ENCODE measurements around the gene ZNF536. TPM values are rescaled to one million over a fixed set of nuclear protein-coding genes. Genes with fewer than 3 reads are reported as not detected.
"Not testable (repeated sequence)": the region's sequence is repeated elsewhere in the genome, so short reads cannot be mapped to it uniquely, and the experiment has no call there.

ZNF536 gene
- total RNA-seq, 1 donor from 2014 or later: 4.8 TPM

DNA sequence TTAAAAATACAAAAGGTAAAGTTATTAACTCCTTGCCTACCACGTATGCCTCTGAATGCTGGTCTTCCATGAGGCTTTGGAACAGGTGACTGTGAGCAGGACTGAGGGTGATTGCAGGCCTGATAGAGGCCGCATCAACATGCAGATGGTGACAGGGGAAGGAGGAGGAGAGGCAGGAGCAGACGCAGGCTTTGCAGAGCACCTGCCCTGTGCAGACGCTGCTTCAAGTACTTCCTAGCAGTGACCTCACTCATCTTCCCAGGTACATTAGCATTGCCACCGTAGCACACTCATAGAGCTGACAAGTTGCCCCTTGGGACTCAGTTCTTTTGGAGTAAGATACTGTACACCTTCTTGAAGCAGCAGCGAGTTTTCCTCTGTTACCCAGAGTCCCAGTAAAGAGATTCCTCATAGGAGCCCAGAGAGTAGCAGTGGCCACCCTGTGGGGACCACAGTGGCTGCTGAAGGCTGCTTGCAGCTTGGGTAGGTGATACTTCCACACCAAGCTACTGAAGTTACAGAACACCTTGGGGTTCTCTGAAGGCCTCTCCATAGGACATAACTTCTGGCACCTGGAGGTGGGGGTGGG lies 56.0 kb downstream of the ZNF536 start:
- ATAC-seq (ENCODE audit: poor library complexity) (no peak), DNase-seq (no peak)
- intact Hi-C loops (cut with DNase I): no loop called here

DNA sequence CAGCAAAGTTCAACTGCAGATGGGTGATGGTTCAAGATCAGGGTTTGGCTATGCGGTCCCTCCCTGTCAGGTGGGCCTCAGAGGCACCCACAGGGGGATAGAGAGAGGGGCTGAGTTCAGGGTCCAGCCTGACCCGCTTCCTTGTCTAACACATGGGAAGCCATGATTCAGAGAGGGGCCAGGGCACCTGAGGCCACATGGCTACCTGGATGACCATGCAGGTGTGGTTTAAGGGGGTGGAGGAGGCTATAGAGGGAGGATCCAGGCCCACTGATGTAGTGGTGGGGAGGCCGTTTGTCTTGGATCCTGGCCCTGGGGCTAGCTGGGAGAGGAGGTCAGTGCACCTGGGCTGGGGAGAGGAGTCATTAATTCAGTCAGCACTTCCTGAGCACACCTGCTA lies 56.7 kb downstream of the ZNF536 start:
- intact Hi-C loops (cut with DNase I): no loop called here
- DNase-seq (no peak), ATAC-seq (ENCODE audit: poor library complexity) (no peak)

DNA sequence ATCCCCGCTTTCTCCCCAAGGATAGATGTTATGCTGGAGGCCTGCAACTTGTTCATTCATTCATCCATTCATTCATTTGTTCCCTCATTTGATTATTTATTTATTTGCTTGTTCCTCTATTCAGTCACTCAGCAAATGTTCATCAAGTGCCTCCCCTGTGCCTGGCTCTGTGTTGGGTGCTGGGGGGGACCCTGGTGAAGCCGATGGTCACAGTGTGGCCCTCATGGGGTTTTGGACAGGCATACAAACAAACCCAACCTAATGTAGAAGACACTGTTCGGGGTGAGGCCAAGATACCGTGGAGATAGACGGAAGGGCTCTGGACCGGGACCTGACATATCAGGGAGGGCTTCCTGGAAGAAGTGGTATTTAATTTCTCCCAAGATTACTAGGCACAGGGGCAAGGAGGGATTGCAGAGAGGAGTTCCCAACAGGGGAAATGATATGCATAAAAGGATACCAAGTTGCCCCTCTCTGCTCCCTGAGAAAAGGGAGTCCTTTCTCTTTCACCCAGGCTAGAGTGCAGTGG lies 58.1 kb downstream of the ZNF536 start:
- intact Hi-C loops (cut with DNase I): no loop called here

DNA sequence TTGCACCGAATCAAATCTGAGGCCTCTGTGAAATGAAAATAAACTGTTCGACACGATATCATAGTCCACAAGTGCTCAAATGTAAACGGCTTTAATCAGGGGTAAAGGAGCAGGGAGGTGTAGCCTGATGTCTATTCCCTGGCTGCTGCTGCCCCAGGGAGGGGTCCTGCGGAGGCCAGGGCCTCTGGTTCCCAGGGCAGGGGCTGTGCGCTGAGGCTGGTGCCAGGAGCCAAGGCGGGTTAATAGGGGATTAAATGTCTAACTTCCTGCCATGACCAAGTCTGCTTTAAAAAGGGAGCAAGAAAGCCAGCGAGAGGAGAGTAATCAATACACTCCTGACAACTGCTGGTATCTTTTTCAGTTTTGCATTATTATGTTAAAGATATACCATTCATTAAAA lies 59.4 kb downstream of the ZNF536 start:
- DNase-seq: no peak
- ATAC-seq (ENCODE audit: poor library complexity): no peak
- intact Hi-C loops (cut with DNase I): no loop called here

More for the DNA sequence above, 58.1 kb downstream of the ZNF536 start:
- no peak for ATAC-seq (ENCODE audit: poor library complexity)
- DNase-seq: no peak

GRCh38 chr19:30434797-30435594 lies 62.8 kb downstream of the ZNF536 start:
- intact Hi-C loops (cut with DNase I): no loop called here
- ATAC-seq (ENCODE audit: poor library complexity) (no peak), DNase-seq (no peak)

GRCh38 chr19:30437869-30438268 lies 65.7 kb downstream of the ZNF536 start:
- ATAC-seq (ENCODE audit: poor library complexity) (no peak), DNase-seq (no peak)
- intact Hi-C loops (cut with DNase I): no loop called here

- ATAC-seq (ENCODE audit: poor library complexity) (no peak), DNase-seq (no peak)
- intact Hi-C loops (cut with DNase I): no loop called here
Measured at GRCh38 chr19:30439310-30439709, 67.1 kb downstream of the ZNF536 start.

DNA sequence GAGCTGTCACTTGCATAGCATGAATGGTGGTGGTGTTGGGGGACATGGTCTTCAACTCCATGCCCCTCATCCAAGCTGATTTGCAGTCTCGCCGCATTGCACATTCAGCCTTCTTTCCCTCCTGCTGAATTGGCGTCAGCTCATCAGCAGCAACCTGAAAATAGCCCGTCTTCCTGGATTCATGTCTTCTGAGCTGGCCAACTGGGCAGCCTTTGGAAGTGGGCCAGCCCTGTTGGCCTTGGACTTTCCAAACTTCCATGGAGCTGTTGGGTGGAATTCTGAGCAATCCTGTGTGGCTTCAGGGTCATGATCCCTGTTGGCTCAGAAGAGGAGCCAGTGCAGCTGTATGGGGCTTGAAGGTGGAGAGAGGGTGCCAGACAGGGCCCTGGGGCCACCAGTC lies 68.8 kb downstream of the ZNF536 start:
- no peak for DNase-seq

DNA sequence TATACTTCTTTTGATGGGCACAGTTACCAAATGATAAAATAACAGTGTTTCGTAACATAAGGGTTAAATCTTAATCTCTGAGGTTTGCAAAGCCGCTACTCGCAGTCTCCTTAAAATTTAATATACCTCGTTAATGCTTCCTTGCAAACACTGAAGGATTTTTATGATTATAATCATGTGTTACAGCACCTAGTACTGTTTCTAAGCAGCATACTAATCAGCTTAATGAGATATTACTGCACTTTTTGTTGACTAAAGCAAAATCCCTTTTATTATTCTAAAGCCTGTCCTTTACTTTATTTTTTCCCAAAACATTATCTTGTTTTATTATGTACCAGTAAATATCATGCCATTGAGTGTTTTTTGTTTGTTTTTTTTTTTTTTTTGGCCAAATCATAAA lies 70.5 kb downstream of the ZNF536 start:
- intact Hi-C loops (cut with DNase I): no loop called here
- ATAC-seq (ENCODE audit: poor library complexity): no peak

More for the DNA sequence above, 68.8 kb downstream of the ZNF536 start:
- ATAC-seq (ENCODE audit: poor library complexity): no peak
- intact Hi-C loops (cut with DNase I): no loop called here

DNA sequence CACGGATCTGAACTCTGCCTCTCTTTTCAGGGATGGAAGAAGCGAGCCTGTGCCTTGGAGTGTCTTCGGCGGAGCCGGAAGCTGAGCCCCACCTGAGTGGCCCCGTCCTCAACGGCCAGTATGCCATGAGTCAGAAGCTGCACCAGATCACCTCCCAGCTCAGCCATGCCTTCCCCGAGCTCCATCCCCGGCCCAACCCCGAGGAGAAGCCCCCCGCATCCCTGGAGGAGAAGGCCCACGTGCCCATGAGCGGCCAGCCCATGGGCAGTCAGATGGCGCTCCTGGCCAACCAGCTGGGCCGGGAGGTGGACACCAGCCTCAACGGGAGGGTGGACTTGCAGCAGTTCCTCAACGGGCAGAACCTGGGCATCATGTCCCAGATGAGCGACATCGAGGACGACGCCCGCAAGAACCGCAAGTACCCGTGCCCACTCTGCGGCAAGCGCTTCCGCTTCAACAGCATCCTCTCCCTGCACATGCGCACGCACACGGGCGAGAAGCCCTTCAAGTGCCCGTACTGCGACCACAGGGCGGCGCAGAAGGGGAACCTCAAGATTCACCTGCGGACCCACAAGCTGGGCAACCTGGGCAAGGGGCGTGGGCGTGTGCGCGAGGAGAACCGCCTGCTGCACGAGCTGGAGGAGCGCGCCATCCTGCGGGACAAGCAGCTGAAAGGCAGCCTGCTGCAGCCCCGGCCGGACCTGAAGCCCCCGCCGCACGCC lies 71.5 kb downstream of the ZNF536 start:
- intact Hi-C loops (cut with DNase I): no loop called here
- no peak for DNase-seq
- ATAC-seq (ENCODE audit: poor library complexity): no peak

More for the DNA sequence above, 70.5 kb downstream of the ZNF536 start:
- no peak for DNase-seq

DNA sequence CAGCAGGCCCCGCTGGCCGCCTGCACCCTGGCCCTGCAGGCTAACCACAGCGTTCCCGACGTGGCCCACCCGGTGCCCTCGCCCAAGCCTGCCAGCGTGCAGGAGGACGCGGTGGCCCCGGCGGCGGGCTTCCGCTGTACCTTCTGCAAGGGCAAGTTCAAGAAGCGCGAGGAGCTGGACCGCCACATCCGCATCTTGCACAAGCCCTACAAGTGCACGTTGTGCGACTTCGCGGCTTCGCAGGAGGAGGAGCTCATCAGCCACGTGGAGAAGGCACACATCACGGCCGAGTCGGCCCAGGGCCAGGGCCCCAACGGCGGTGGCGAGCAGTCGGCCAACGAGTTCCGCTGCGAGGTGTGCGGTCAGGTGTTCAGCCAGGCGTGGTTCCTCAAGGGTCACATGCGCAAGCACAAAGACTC lies 72.1 kb downstream of the ZNF536 start:
- ATAC-seq (ENCODE audit: poor library complexity): no peak
- intact Hi-C loops (cut with DNase I): no loop called here

GRCh38 chr19:30444686-30445232 lies 72.6 kb downstream of the ZNF536 start:
- ATAC-seq (ENCODE audit: poor library complexity) (no peak), DNase-seq (no peak)
- intact Hi-C loops (cut with DNase I): no loop called here

More for the DNA sequence above, 72.1 kb downstream of the ZNF536 start:
- no peak for DNase-seq

- no peak for DNase-seq
- intact Hi-C loops (cut with DNase I): no loop called here
- no peak for ATAC-seq (ENCODE audit: poor library complexity)
Measured at GRCh38 chr19:30445385-30445784, 73.2 kb downstream of the ZNF536 start.

DNA sequence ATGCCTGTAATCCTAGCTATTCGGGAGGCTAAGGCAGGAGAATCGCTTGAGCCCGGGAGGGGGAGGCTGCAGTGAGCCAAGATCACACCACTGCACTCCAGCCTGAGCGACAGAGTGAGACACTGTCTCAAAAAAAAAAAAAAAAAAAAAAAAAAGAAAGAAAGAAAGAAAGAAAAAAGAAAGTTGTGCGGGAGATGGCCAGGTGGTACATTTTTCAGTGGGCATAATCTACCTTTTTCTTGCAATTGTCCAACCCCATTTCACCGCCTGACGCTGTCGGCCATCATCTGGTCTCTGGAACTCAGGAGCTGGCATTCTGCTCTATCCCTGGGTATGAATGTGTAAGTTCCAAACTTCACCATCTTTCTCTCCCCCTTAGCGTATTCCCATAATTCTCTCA lies 73.9 kb downstream of the ZNF536 start:
- ATAC-seq (ENCODE audit: poor library complexity); DNase-seq; intact Hi-C loops (cut with DNase I): not testable (repeated sequence)

DNA sequence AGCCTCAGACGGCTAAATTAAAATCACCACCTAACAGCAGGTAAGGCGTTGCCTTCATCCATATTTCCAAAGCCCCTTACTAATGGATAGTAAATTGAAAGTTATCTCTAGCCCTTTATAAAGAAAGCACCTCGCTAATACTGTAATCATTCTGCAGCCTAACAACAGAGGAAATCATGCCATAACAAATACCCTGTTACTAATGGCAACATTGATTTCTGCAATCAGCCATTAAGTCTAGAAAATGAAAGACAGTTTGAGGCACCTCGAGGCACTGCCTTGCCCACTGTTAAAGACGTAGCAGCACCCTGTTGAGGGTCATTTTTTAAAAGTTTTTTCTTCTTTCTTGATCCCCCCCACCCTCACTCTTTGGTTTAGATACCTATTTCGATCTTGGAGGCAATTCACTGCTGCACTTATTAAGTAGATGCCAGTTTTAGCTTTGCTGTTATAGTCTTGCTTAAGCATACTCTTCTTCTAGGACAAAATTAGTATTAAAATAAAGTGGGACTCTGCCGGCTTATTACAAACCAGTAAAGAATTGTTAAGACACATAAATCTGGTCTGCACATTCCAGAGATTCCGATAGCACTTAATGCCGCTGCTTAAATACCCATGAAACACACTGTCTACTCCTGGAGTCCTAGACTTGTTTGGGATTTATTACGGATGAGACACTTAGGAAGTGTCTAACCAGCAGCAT lies 74.8 kb downstream of the ZNF536 start:
- DNase-seq (no peak), ATAC-seq (ENCODE audit: poor library complexity) (no peak)
- intact Hi-C loops (cut with DNase I): no loop called here

DNA sequence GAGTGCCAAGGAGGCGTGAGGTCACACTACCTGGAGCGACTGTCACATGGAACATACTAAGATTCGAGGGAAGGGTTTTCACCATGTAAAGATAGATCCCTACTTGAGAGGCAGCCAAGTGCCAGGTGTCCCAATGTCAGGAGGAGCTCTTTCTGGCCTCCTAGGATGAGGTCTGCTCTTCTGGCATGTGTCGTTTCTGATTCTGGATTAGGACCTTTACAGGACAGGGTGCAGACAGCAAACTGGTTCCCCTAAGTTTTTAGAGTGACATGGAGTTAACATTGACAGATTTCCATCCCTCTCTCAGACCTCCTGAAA lies 75.3 kb downstream of the ZNF536 start:
- intact Hi-C loops (cut with DNase I): no loop called here
- DNase-seq (no peak), ATAC-seq (ENCODE audit: poor library complexity) (no peak)

DNA sequence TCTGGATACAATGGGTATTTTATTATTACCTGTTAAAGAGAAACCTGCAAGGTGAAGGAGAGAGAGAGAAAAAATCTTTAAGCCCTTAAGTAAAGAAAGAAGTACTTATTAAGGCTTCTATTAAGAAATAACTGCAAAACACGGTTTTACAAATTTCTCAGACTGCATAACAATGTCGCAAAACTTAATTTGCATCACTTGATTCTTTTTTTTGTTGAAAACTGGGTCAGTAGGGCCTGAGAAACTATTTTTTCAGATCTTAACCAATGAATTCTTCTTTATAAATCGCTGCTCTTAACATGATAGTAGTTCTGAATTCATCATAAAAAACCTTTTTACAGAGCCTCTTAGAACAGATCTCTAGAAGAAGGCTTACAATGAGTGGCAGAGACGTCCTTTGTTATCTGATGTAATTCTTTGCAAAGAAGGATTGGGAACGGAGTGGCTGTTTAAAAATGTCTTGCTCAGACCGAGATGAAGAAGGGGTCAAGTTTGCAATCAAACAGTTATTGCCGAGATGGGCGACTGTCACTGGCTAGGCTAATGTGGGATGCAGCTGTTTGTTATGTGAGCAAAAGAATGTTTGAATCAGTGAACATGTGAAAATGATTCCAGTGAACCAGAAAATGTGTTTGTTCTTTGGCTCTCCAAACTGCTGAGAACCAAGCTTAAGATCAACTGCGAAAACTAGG lies 76.3 kb downstream of the ZNF536 start:
- intact Hi-C loops (cut with DNase I): no loop called here
- no peak for DNase-seq
- ATAC-seq (ENCODE audit: poor library complexity): no peak

DNA sequence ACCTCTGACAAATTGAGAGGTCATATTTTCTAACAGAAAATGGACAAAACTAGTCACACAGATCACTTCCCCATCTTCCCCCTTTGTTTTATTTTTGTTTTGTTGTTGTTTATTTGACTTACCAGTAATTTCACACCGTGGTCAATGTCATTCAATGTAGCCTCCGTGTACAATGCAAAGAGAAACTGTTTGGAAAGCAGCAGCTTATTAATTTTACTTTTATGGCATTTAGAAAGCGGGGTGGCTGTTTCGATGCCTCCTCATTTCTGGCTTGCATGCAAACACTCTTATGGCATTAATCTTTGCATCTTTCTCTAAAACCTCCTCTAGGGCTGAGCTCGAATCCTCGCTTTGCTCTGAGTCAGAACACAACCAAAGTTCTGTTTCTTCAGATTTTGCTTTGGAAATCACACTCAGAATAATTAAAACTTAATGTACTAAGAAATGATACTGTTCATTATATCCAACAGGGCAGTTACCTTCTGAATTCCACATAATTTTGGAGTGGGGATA lies 77.0 kb downstream of the ZNF536 start:
- intact Hi-C loops (cut with DNase I): no loop called here
- ATAC-seq (ENCODE audit: poor library complexity) (no peak), DNase-seq (no peak)
